A673 (cell line): ENCODE data around the gene CYP2C19. TPM values are rescaled to one million over a fixed set of nuclear protein-coding genes. Genes with fewer than 3 reads are reported as not detected.
"Not testable (repeated sequence)": the region's sequence is repeated elsewhere in the genome, so short reads cannot be mapped to it uniquely, and the experiment has no call there.

ENCODE experiments used
- BruUV-seq: library from RNA; stranded (reverse); fragments of 400-500 nt; replicated peaks from 2 replicates; lab custom pipeline; 2021; lab: Mats Ljungman, UMichigan
- CTCF ChIA-PET: fragments of 300-600 bp; sonication (Branson Sonifier 250); formaldehyde crosslinking; loops from one replicate; lab custom pipeline; 2022; ENCODE audit warnings: antibody characterized with exemption; lab: Charles Lee
- POLR2A ChIA-PET: fragments of 300-600 bp; sonication (Branson Sonifier 250); formaldehyde crosslinking; loops from one replicate; lab custom pipeline; 2022; ENCODE audit warnings: antibody characterized with exemption; ENCODE audit not compliant: low non-redundant PET; lab: Charles Lee
- DNase-seq: peaks from one replicate; pipeline ENCODE4 v3.0.0-alpha.2; 2015; ENCODE audit warnings: low spot score
- H3K27ac ChIP-seq: fragments of 200-600 bp; sonication (generic); 2 replicates; pipeline ENCODE4 v1.5.1; 2016; ENCODE audit warnings: mixed run types, low read depth, mild to moderate bottlenecking, mixed read lengths, antibody characterized with exemption, low read length; ENCODE audit not compliant: poor library complexity, severe bottlenecking
- H3K27me3 ChIP-seq: fragments of 200-600 bp; sonication (generic); replicated peaks from 2 replicates; pipeline ENCODE4 v1.6.1; 2017; ENCODE audit warnings: mixed run types, low read depth, mild to moderate bottlenecking, mixed read lengths, antibody characterized with exemption, low read length; ENCODE audit not compliant: insufficient read depth, poor library complexity
- H3K36me3 ChIP-seq: fragments of 200-600 bp; sonication (generic); 2 replicates; pipeline ENCODE4 v1.6.1; 2016; ENCODE audit warnings: mixed run types, mild to moderate bottlenecking, mixed read lengths, antibody characterized with exemption, low read length; ENCODE audit not compliant: insufficient read depth, poor library complexity, severe bottlenecking
- H3K4me1 ChIP-seq: fragments of 200-600 bp; sonication (generic); 2 replicates; pipeline ENCODE4 v1.6.1; 2017; ENCODE audit warnings: mixed run types, mild to moderate bottlenecking, mixed read lengths, antibody characterized with exemption, low read length; ENCODE audit not compliant: insufficient read depth, poor library complexity, severe bottlenecking
- H3K4me3 ChIP-seq: fragments of 200-600 bp; sonication (generic); 2 replicates; pipeline ENCODE4 v1.5.1; 2016; ENCODE audit warnings: low read depth, mixed run types, mild to moderate bottlenecking, mixed read lengths, low read length; ENCODE audit not compliant: poor library complexity, severe bottlenecking
- H3K9me3 ChIP-seq: fragments of 200-600 bp; sonication (generic); 2 replicates; pipeline ENCODE4 v1.6.1; 2016; ENCODE audit warnings: mixed run types, low read depth, mild to moderate bottlenecking, mixed read lengths, antibody characterized with exemption, low read length; ENCODE audit not compliant: poor library complexity, severe bottlenecking
- CTCF ChIP-seq: fragments of 300-800, 200-600 bp; sonication (generic); conservative IDR thresholded peaks from 2 replicates; pipeline ENCODE4 v1.5.1; 2017; ENCODE audit warnings: low read depth, mild to moderate bottlenecking, antibody characterized with exemption, low read length, moderate library complexity, mixed read lengths
- EZH2 ChIP-seq: fragments of 200-600 bp; sonication (generic); IDR thresholded peaks from 2 replicates; pipeline ENCODE4 v1.6.1; 2017; ENCODE audit warnings: borderline replicate concordance, low read depth, mild to moderate bottlenecking, mixed read lengths, antibody characterized with exemption, low read length; ENCODE audit not compliant: poor library complexity, severe bottlenecking
- intact Hi-C: fragments of 100-400 bp; cut with micrococcal nuclease; formaldehyde crosslinking; loops from one replicate; pipeline ENCODE4 v1.10.0; 2022; ENCODE audit not compliant: unreplicated experiment
- total RNA-seq: library from RNA; stranded (reverse); gene quantifications from 2 replicates; pipeline ENCODE4 v1.2.3, GENCODE V29; 2021

CYP2C19 gene
- total RNA-seq, 1 experiment from 2014 or later, result not detected

GRCh38 chr10:94780844-94781243, 18.4 kb downstream of the CYP2C19 start:
- no peak for TF ChIP-seq CTCF
- no peak for TF ChIP-seq EZH2
- CTCF ChIA-PET, result no interaction called here
- POLR2A ChIA-PET, result no interaction called here
- Histone ChIP-seq H3K27ac (no peak overlapping the region), H3K27me3 (no peaks in the 10 kb centered on the region), H3K4me1 (no peaks in the 10 kb centered on the region), H3K4me3 (no peak overlapping the region), H3K36me3 (no peaks in the 10 kb centered on the region), H3K9me3 (peaks cover 3% of the 10 kb centered on the region)
- intact Hi-C loops, result no loop called here
- BruUV-seq, result no TSS peak
- no peak for DNase-seq

DNA sequence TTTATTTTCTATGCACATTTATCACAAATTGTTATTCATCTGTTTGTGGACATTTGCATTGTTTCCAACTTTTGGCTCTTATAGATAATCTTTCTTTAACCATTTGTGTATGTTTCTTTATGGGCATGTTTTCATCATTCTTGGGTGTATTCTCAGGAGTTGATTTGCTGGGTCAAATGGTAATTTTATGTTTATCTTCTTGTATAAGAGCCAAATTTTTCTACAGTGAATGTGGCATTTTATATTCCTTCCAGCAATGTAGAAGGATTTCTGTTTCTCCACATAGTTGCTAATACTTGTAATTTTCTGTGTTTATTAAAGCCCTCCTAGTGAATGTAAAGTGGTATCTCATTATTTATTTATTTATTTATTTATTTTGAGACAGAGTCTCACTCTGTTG, 21.8 kb downstream of the CYP2C19 start:
- Histone ChIP-seq H3K27me3 (no peaks in the 10 kb centered on the region), H3K36me3 (no peaks in the 10 kb centered on the region), H3K9me3 (no peaks in the 10 kb centered on the region), H3K4me1 (no peaks in the 10 kb centered on the region), H3K27ac (no peak overlapping the region), H3K4me3 (no peak overlapping the region)
- no peak for DNase-seq
- BruUV-seq, result no TSS peak
- TF ChIP-seq EZH2 (no peak), CTCF (no peak)
- CTCF ChIA-PET, result no interaction called here
- intact Hi-C loops, result no loop called here
- POLR2A ChIA-PET, result no interaction called here

- Histone ChIP-seq H3K4me1 (no peaks in the 10 kb centered on the region), H3K27ac (no peak overlapping the region), H3K4me3 (no peak overlapping the region), H3K27me3 (no peaks in the 10 kb centered on the region), H3K9me3 (no peaks in the 10 kb centered on the region), H3K36me3 (no peaks in the 10 kb centered on the region)
- ChIA-PET CTCF (no interaction called here), POLR2A (no interaction called here)
- no peak for DNase-seq
- intact Hi-C loops, result no loop called here
- TF ChIP-seq CTCF (no peak), EZH2 (no peak)
- no TSS peak for BruUV-seq
These were observed 22.7 kb downstream of the CYP2C19 start for GRCh38 chr10:94785211-94785610.

DNA sequence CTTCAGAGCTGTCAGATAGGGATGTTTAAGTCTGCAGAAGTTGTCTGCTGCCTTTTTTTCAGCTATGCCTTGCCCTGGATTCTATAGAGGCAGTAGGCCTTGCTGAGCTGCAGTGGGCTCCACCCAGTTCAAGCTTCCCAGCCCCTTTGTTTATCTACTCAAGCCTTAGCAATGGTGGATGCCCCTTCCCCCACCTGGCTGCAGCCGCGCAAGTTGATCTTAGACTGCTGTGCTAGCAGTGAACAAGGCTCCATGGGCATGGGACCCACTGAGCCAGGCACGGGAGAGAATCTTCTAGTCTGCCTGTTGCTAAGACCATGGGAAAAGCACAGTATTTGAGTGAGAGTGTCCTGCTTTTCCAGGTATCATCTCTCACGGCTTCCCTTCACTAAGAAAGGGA, 38.1 kb downstream of the CYP2C19 start:
- CTCF ChIA-PET, intact Hi-C loops, H3K4me1 ChIP-seq, H3K4me3 ChIP-seq, H3K27ac ChIP-seq, DNase-seq, H3K36me3 ChIP-seq, H3K27me3 ChIP-seq, POLR2A ChIA-PET, BruUV-seq, H3K9me3 ChIP-seq: not testable (repeated sequence)
